HG02642 (cell line): Measurements from ENCODE around the gene NBEAL2.
"Not testable (repeated sequence)": the region's sequence is repeated elsewhere in the genome, so short reads cannot be mapped to it uniquely, and the experiment has no call there.

Source experiments
- ATAC-seq: cut with Tn5 transposase; IDR thresholded peaks from one replicate; pipeline ENCODE4 v1.9.1; 2021; ENCODE audit warnings: mild to moderate bottlenecking; ENCODE audit not compliant: unreplicated experiment, poor library complexity

Gene NBEAL2

DNA sequence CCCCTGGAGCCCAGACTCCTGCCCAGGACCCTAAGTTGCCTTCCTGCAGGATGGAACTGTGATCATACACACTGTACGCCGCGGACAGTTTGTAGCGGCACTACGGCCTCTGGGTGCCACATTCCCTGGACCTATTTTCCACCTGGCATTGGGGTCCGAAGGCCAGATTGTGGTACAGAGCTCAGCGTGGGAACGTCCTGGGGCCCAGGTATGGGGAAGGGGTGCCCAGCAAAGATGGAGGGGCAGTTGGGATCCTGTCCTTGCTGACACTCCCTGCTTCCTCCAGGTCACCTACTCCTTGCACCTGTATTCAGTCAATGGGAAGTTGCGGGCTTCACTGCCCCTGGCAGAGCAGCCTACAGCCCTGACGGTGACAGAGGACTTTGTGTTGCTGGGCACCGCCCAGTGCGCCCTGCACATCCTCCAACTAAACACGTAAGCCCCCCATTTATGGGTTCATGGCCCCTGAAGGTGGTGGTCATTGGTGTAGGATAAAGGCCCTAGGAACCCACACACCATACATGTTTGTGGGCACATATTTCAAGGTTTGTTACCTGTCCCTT, 28.8 kb downstream of the NBEAL2 start:
- no peak for ATAC-seq

DNA sequence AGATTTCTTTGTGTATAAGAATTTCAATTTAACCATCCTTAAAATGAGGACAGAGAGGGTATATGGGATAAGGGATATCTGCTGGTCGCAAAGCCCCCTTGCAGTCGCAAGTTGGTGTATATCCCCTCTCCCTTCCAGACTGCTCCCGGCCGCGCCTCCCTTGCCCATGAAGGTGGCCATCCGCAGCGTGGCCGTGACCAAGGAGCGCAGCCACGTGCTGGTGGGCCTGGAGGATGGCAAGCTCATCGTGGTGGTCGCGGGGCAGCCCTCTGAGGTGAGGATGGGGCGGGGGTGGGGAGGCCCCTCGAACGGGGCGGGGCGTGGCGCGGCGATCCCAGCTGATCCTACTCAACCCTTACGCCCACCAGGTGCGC, 29.4 kb downstream of the NBEAL2 start:
- ATAC-seq, result no peak

DNA sequence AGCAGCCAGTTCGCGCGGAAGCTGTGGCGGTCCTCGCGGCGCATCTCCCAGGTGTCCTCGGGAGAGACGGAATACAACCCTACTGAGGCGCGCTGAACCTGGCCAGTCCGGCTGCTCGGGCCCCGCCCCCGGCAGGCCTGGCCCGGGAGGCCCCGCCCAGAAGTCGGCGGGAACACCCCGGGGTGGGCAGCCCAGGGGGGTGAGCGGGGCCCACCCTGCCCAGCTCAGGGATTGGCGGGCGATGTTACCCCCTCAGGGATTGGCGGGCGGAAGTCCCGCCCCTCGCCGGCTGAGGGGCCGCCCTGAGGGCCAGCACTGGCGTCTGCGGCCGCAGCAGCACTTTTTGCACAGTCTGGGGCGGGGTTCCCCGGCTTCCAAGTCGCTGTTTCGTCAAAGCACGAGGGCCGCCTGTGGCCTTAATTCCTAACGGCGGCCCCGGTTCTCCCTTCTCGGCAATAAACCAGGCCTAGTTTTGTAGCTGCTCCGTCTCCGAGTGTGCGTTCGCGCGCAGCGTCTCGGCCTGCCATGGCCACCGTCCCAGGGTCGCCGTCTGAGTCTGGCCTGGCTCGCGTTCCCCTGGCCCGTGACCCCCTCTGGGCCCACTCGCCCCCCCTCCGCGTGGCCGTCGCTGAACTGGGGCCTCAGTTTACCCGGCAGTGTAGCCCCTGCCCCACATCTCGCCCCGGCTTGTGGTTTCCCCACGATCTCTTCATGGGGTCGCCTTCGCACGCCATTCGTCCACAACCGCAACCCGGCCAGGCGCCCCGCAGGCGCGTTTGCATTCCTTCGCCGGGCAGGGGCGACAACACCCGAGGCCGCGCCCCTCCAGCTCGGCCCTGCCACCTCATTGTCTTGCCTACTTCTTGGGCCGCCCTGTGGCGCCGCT, 30.0 kb downstream of the NBEAL2 start:
- peak; percentile 67 for ATAC-seq

DNA sequence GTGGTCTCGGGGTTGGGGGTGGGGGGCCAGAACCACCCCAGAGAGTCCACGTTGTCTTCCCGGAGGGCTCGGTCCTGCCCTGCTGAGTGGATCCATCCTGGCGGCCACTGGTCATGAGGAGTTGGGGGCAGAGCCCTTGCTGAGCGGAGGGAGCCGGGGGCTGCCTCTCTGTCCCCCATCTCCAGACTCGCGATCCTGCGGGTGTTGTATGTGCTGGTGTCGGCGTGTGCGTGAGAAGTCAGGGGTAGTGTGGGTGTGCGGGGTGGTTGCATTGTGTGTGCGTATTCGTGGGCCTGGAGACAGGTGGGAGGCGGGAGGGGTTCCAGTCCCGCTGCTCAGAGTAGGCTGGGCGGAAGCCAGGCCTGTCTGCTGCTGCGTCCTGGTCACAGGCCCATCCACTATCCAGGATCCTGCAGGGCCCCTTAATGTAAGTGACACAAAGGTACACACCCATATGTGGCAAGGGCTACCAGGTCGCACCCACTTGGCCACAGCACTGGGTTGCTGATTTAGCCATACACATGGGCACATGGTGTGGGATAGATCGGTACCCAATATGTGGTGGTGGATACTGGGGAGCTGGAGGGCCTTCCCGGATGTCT, 30.7 kb downstream of the NBEAL2 start:
- no peak for ATAC-seq

DNA sequence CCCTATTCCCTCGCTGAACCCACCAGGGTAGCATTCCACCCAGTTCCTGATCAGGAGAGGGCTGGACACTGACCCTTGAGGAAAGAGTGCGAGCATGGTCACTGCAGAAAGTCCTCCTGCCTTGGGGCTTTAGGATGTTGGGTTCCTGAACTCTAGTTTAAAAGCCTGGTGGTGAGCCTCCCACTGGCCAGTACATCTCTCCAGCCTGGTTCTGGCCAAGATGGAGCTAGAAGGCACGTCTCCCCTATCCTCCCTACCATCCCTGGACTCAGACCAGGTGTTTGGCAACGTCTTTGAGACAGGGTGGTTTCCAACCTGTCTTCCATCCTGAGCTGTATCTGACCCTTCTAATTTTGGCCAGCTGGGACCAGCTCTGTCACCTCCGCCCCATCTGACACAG, 31.4 kb downstream of the NBEAL2 start:
- ATAC-seq, result no peak

DNA sequence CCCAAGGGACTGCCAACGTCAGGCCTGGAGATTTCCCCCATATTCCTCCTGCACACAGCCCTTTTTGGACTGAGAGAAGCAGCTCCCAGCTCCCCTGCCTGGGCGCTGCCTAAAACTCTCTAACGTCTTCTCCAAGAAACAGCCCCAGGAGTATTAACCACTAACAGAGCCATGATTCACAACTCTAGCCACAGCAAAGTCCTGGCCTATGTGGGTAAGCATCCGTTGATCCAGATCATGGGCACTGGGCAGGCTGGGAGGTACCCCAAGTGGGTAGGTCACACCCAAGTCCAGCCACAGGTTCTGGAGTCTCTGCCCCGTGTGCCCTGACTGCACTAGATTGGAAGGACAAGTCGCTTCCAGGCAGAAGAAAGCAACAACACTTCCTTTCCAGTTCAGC, 31.9 kb downstream of the NBEAL2 start:
- ATAC-seq, result no peak

DNA sequence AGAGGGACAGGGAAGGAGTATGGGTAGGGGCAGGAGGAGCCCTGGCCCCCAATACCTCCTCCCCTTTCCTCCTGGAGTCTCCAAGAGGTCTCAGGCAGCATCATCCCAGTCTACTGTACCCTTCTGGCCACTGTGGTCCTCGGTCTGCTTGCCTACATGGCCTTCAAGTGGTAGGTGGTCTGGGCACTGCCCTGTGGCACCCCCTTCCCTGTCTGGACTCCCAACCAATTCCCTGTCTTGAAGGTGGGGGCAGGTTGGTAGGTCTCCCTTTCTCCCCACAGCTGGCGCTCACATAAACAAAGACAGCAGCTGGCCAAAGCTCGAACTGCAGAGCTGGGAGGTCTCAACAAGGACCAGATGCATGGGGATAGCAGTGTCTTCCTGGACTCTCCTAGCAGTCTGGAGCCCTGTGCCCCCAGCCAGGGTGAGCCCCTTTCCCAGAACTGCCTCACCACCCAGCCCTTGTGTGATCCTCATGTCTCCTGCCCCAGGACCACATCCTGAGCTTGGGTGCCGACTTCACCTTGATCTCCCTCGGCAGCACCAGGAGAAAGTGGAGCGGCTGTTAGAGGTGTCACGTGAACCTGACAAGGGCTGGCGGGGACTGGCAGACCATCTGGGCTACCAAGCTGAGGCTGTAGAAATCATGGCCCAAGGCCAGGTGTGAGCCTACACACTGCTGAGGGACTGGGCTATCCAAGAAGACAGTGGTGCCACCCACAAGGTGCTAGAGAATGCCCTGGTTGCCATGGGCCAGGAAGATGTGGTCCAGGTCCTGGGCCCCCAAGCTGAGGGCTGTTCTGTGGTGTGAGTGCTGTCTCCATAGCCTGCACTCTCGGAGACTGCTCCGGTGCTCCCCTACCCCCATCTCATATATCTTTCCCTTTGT, 33.1 kb downstream of the NBEAL2 start:
- ATAC-seq, result no peak

DNA sequence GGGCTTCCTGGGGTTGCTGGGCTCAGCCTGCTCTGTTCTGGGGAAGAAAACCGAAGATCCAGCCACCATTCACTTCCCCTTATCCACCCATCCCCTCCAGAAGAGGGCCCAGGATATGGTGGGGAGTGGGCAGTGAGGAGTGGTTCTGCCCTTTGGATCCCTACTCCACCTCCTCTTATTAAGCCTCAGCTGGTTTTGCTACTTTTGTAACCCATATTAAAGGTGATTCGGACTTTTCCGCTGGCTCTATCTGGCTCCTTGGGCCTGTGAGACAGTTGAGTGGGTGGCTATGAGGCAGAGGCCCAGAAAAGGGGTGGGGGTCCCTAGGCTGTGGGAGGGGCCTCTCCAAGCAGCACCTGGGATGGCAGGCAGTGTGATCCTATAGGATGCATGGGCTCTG, 33.8 kb downstream of the NBEAL2 start:
- no peak for ATAC-seq

DNA sequence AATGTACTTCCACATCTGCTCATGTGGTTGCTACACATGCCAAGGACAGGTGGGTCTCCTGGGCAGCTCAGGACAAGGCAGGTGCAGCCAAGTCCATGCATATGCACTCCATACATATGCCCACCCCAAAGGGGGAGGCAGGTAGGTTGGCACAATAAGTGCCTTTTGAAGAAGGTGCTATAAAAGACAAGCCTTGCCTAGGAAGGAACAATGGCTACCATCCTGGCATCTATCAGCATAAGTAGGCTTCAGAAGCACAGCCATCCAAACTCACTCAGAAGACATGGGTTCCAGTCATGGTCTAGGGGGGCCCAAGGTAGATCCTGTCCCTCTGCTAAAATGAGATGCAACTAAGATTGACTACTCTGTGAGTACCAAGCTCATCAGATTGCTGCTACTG, 34.6 kb downstream of the NBEAL2 start:
- ATAC-seq, result no peak

DNA sequence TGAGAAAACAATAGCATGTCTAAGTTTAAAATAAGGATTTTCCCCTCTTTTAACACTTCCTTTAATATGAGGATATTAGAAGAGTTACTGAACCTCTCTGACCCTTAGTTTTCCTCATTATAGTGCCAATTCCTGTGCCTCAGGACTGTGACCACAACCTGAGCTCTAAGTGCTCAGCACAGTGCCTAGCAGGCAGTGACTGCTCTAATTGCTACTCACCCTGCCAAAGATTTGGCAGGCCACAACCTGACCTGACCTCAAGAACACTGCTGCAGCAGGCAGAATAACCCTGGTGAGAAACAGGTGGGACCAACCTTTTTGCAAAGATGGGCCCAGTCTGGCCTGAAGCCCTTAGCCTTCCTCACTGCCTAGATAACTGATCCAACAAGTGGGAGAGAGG, 35.7 kb downstream of the NBEAL2 start:
- no peak for ATAC-seq

DNA sequence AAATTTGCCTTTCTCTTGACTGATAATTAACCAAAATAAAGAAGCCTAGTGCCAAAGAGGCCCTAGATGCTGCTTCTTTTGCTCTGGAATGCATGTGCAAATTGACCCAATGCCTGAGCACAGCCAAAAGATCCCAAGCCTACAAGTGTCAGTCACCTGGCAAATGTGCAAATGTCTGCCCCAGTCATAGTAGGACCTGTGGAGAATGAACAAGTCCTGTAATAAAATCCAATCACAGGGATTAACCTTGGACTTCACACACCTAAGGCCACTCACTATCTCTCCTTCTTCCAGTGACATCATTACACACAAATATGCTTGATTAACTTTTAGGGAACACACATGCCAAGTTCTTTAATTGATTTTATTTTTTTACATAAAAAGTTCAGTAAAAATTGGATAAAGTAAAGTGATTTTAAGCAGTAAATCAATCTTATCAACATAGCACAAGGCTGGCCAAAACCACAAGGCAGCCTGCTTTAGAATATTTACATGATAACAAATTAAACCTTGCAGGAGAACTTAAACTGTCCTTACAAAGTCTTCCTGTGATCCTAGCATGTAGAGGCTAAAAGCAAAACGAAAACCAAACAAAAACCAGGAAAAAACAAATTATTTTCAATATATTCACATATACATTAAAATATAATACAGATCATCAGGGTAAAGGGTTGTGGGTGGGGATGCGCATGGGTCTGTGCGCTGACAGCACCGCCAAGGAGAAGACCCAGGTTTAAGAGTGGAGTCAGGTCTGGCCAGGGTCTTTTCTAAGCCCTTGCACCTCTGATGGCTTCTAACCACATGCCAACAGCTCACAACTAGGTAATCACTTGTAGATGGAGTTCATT, 36.8 kb downstream of the NBEAL2 start:
- ATAC-seq, result no peak

DNA sequence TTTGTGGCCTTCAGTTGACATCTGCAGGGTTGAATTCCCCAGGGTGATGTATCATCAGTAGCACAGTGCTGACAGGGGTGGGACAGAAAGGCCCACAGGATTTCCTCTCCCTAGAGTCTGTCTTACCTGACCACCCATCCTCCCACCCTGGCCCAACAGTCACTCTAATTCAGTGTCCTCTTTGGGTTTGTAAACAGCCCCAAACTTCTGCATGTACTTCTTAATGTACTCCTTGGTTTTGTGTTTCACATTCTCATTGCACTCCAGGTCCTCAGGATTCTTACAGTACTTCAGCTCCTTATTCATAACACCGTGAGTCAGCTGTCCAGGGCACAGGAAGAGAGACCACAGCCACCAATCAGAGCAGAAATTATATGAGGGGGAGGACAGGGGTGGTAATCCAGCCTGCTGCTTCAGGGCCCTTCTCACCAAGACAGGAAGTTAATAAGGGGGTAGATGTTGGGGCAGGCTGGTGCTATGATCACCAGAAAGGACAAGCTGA, 37.5 kb downstream of the NBEAL2 start:
- no peak for ATAC-seq

DNA sequence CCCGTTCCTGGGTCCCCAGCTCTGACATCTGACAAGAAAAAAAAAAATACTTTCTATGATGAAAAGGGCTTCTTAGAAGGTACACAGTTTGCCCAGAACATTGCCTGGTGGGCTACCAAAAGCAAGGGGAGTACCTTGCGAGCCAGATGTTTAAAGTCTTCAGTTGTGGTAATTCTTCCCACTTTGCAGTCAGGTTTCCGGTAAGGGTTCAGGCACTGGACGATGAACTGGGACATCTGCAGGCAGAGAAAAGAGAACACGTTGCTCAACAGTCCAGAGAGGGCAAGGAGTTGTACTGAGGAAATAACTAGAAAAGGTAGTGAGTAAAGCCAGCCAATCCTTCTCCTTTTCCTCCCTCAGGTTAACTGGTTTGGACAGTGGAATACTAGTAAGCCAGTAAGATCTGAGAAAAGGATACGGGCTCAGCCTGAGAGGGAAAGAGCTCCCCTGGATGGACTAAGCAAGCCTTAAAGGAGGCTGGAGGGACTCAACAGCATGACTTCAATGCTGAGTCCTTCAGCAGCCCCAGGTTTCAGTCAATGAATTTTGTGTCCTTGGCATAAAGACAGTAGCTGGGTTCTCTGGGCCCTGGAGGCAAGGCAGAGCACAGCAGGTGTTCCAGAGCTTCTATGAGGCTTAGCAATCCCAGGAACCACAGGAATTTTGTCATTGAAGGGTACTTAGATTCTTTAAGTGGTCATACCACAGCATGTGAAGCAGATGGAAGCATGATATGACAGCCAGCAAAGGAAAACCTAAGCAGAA, 38.2 kb downstream of the NBEAL2 start:
- no peak for ATAC-seq

DNA sequence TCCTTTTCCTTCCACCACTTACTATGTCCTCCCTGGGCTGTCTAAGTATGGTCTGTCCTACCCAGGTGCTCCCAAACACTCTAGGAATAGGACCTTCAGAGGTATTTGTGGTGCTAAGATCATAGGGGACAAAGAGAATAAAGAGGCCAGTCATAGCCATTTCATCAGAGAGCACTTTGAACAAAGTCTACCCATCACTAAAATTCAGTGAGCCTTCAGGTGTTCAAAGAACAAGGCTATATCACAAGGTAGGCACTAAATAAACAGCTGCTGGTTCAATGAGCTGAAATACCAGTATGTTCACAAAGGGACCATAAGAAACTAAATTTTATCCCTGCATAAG, 38.8 kb downstream of the NBEAL2 start:
- ATAC-seq, result no peak

DNA sequence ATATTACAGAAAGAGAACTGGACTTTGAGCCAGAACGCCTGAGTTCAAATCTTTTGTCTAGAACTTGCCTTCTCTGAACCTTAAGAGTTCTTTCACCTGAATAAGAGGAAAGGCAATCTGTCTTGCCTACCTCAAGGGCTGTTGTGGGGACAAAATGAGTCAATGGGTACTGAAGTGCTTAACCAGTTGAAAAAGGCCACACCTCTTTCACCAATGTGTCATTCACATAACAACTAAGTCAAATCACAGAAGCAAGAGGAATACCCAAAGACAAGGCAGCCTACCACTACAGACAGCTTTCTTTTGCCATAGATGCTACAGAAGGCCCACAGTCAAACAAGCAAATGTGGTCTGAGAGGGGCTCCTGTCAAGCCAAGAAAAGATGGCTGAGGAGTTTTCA, 39.7 kb downstream of the NBEAL2 start:
- ATAC-seq, result no peak

DNA sequence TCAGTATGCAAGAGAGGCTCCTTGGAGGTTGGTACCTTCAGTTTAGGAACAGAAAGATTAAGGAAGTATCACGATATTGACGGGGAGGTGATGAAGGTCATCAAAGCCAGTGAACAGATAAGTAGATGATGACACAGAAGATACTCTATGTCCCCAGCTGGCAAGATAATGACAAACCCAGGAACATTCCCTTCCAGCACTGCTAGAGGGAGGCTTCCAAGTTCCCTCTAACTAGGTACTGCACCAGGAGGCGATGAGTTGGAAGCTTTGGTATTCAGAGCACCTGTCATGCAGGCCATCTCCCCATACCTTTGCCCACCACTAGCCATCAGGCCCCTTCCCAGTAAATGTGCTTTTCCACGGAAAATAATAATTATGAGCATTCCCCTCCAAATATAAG, 40.8 kb downstream of the NBEAL2 start:
- no peak for ATAC-seq

DNA sequence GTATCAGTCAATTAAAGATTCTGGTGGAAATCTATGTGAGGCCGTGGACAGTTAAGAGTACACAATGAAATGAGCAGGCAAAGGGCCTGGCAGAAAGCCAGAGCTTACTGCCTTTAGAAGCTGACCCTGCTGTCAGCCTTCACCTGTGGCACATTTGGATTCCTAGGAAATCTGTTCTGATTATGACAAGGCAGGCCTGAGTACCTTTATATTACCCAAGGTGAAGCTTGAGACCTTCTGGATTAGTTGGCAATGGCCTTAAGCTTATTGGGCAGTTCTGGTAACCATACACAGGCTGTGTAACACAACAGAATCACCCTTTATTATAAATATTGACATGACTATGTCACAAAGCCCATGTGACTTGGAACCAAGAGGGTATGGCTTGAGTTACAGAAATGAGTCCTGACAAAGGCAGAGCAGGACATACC, 43.2 kb downstream of the NBEAL2 start:
- no peak for ATAC-seq

DNA sequence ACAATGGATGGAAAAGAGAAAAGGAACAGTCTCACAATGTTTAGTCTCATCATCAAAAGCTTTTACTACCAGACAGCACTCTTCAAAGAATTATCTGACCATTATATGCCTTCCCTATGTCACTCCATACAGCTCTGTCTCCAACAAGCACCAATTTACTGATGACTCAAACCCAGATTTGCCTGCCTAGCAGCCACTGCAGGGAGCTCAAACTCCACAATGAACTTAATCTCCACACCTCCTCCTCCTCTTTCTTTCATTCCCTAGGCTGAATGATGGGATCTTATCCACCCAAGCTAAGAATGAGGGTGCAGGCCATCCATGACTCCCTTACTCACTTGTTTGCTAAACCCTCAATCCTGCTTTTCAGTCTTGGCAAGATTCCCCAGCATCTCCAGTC, 45.5 kb downstream of the NBEAL2 start:
- ATAC-seq, result no peak

DNA sequence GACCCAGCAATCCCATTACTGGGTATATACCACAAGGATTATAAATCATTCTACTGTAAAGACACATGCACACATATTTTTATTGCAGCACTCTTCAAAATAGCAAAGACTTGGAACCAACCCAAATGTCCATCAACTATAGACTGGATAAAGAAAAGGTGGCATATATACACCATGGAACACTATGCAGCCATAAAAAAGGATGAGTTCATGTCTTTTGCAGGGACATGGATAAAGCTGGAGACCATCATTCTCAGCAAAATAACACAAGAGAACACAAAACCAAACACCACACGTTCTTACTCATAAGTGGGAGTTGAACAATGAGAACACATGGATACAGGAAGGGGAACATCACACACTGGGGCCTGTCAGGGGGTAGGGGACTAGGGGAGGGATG, 47.0 kb downstream of the NBEAL2 start:
- ATAC-seq, result not testable (repeated sequence)
